Colonic mucosa (tissue), 4 donors: ENCODE measurements around the gene PCNX1. TPM values are rescaled to one million over a fixed set of nuclear protein-coding genes. Genes with fewer than 3 reads are reported as not detected.

ENCODE experiments used
- DNase-seq: peaks from one replicate; pipeline ENCODE4 v3.0.0-alpha.2; 2020
- H3K27ac ChIP-seq: fragments of 200-600 bp; one replicate; pipeline ENCODE4 v1.8.0; 2021
- H3K27me3 ChIP-seq: fragments of 200-600 bp; one replicate; pipeline ENCODE4 v1.8.0; 2021
- H3K36me3 ChIP-seq: fragments of 200-600 bp; one replicate; pipeline ENCODE4 v1.8.0; 2021
- H3K4me1 ChIP-seq: fragments of 200-600 bp; one replicate; pipeline ENCODE4 v1.8.0; 2021; ENCODE audit warnings: mild to moderate bottlenecking
- H3K4me3 ChIP-seq: fragments of 200-600 bp; one replicate; pipeline ENCODE4 v1.8.0; 2021
- H3K9ac ChIP-seq, 2 donors: one replicate each; pipeline ENCODE4 v1.7.0; 2013; ENCODE audit warnings: control low read depth in 2 of 2, low read depth in 2 of 2, low read length in 2 of 2
- H3K9me3 ChIP-seq: fragments of 200-600 bp; one replicate; pipeline ENCODE4 v1.8.0; 2021
- intact Hi-C: fragments of 100-400 bp; cut with DNase I; formaldehyde crosslinking; loops from one replicate; pipeline ENCODE4 v1.14.1; 2022
- total RNA-seq, 2 donors: library from RNA; stranded (reverse); fragmentation: NEBNext Ultra II Directional in 1 of 2; extraction: Animal tissue kit (Norgen Biotek cat#: 25700) in 1 of 2; gene quantifications; one replicate each; pipeline ENCODE4 v1.2.1, GENCODE V29; 2021
- TF ChIP-seq, protein P1 (sequence below): fragments of 200-600 bp; IDR thresholded peaks from one replicate; pipeline ENCODE4 v1.8.0; 2022; ENCODE audit warnings: antibody characterized with exemption, mild to moderate bottlenecking
- donor health status: healthy.
- donor health status: DM: no; HTN: no; CAD: no.
- donor health status: DM: no; HTN: no; CAD: no.

The PCNX1 gene
- total RNA-seq, 2 donors from 2014 or later = 18.1 to 26.7 TPM

DNA sequence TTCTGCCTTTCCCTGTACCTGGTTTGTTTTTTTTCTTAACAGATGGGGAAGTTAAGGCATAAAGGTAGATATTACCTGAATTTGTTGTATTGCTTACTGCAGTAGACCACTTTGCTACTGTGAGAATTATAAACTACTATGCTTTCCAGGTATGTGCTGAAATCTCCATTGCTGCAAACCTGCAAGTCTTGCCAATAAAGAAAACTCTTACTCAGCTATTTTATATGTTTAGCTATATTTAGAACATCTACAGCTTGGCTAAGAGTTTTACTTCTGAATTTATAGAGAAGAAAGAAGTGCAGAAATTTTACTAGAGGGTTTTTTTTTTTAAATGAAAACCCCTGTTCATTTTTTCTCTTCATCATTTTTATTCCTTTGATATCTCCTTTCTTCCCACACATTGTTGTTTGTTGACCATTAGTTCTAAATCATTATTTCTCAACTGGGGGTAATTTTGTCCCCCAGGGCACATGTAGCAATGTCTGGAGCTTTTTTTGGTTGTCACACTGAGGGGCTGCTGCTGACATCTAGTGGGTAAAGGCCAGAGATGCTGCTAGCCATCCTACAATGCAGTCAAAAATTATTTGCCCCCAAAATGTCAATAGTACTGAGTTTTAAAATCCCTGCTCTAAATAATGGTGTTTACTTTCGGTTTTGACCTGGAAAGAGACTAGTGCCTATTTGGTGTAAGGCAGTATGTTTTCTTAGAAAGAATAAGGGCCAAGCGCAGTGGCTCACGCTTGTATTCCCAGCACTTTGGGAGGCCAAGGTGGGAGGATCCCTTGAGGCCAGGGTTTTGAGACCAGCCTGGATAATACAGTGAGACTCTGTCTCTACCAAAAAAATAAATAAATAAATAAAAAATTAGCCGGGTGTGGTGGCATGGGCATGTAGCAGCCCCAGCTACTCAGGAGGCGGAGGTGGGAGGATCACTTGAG lies 48.6 kb downstream of the PCNX1 start:
- Histone ChIP-seq H3K36me3 (no peaks in the 10 kb centered on the region), H3K4me1 (peaks cover 4% of the 10 kb centered on the region), H3K4me3 (no peak overlapping the region), H3K27me3 (no peaks in the 10 kb centered on the region), H3K9me3 (no peaks in the 10 kb centered on the region), H3K27ac (no peak overlapping the region), H3K9ac (no peak overlapping the region)
- TF ChIP-seq, protein P1, sequence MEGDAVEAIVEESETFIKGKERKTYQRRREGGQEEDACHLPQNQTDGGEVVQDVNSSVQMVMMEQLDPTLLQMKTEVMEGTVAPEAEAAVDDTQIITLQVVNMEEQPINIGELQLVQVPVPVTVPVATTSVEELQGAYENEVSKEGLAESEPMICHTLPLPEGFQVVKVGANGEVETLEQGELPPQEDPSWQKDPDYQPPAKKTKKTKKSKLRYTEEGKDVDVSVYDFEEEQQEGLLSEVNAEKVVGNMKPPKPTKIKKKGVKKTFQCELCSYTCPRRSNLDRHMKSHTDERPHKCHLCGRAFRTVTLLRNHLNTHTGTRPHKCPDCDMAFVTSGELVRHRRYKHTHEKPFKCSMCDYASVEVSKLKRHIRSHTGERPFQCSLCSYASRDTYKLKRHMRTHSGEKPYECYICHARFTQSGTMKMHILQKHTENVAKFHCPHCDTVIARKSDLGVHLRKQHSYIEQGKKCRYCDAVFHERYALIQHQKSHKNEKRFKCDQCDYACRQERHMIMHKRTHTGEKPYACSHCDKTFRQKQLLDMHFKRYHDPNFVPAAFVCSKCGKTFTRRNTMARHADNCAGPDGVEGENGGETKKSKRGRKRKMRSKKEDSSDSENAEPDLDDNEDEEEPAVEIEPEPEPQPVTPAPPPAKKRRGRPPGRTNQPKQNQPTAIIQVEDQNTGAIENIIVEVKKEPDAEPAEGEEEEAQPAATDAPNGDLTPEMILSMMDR = no peak
- no peak for DNase-seq
- intact Hi-C loops = no loop called here

DNA sequence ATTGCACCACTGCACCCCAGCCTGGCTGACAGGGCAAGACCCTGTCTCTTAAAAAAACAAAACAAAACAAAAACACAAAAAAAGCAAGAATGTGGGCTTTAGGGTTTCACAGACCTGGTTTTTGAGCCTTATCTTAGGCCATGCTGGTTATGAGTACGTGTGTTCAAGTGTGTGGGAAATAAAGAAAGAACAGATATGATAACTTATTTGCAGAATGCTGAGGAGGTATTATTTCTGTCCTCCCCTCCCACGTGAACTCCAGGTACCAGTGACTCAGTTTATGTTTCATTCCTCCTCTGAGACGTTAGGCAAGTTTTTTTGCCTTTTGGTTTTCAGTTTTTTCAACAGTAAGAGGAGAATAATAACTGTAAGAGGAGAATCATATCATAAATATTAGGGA lies 49.3 kb downstream of the PCNX1 start:
- H3K9me3 ChIP-seq = no peaks in the 10 kb centered on the region
- no peak overlapping the region for H3K27ac ChIP-seq
- peaks cover 4% of the 10 kb centered on the region for H3K4me1 ChIP-seq
- no peak overlapping the region for H3K9ac ChIP-seq
- no peaks in the 10 kb centered on the region for H3K36me3 ChIP-seq
- intact Hi-C loops = no loop called here
- TF ChIP-seq, protein P1 = no peak
- no peak overlapping the region for H3K4me3 ChIP-seq
- no peak for DNase-seq
- no peaks in the 10 kb centered on the region for H3K27me3 ChIP-seq

DNA sequence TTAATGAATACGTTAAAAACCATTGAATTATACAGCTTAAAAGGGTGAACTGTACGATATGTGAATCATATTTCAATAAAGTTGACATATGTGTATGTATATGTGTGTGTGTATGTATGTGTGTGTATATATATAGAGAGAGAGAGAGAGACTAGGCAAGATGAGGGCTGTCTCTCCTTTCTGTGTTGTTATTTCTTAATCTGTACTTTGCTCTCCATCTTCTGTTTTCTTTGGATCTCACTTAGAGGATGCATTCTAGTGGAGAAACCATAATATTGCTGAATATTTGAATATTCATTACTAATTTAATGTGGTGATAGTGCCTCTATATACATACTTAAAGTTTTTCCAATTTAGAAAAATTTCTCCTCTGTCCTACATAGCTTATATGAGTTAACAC lies 50.5 kb downstream of the PCNX1 start:
- TF ChIP-seq, protein P1 = no peak
- Histone ChIP-seq H3K9me3 (no peaks in the 10 kb centered on the region), H3K27ac (no peak overlapping the region), H3K36me3 (no peaks in the 10 kb centered on the region), H3K27me3 (no peaks in the 10 kb centered on the region), H3K4me1 (peaks cover 4% of the 10 kb centered on the region), H3K4me3 (no peak overlapping the region), H3K9ac (no peak overlapping the region)
- intact Hi-C loops = no loop called here
- DNase-seq = no peak

DNA sequence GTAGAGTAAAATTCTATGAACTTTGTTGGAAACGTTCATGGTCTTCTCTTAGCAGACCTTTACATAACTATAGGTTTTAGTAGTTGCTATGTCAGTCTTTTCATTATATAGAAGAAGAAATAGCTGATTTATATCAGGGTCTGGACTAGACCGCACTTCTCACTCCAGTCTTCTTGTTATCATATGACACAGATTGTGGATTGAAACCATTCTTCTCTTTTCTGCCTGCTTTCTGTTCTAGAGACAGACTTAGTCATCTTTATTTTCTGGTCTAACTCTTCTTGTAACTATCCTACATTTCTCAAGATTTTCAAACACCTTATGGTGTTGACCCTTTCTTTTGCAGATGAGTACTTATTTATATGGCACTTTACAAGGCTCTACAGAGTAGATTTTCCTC lies 55.7 kb downstream of the PCNX1 start:
- H3K27ac ChIP-seq = no peak overlapping the region
- no peak overlapping the region for H3K4me3 ChIP-seq
- H3K4me1 ChIP-seq = no peaks in the 10 kb centered on the region
- H3K27me3 ChIP-seq = no peaks in the 10 kb centered on the region
- DNase-seq = no peak
- H3K36me3 ChIP-seq = no peaks in the 10 kb centered on the region
- TF ChIP-seq, protein P1 = no peak
- intact Hi-C loops = no loop called here
- H3K9ac ChIP-seq = no peak overlapping the region
- H3K9me3 ChIP-seq = no peaks in the 10 kb centered on the region

DNA sequence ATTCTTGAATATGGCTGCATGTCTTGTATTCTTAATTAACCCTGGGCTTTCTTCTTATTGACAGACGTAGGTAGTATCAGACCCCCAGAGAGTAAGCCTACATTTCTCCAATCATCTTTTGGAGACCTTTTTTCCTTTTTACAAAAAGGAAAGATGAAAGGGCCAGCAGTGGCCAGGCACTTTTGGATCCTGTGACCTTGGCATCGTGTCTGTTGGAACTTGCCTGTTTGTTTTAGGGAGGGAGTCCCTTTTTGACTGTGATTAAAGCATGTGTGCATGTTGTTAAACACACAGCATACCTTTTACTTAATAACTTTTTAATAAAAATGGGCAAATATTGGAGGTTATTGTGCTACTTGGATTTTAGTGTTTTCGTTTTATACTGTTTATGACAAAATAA lies 57.2 kb downstream of the PCNX1 start:
- TF ChIP-seq, protein P1 = no peak
- intact Hi-C loops = no loop called here

More for the DNA sequence above, 57.2 kb downstream of the PCNX1 start:
- no peaks in the 10 kb centered on the region for H3K9me3 ChIP-seq
- H3K9ac ChIP-seq = no peak overlapping the region
- no peak overlapping the region for H3K27ac ChIP-seq
- H3K4me1 ChIP-seq = no peaks in the 10 kb centered on the region
- no peak for DNase-seq
- no peak overlapping the region for H3K4me3 ChIP-seq
- no peaks in the 10 kb centered on the region for H3K36me3 ChIP-seq
- no peaks in the 10 kb centered on the region for H3K27me3 ChIP-seq
